Brain pericyte (primary cell): ENCODE data around the gene KIZ.

Source experiments
- DNase-seq: peaks from one replicate; pipeline ENCODE4 v3.0.0-alpha.2; 2012; ENCODE audit warnings: low read depth, low spot score

The KIZ gene

DNA sequence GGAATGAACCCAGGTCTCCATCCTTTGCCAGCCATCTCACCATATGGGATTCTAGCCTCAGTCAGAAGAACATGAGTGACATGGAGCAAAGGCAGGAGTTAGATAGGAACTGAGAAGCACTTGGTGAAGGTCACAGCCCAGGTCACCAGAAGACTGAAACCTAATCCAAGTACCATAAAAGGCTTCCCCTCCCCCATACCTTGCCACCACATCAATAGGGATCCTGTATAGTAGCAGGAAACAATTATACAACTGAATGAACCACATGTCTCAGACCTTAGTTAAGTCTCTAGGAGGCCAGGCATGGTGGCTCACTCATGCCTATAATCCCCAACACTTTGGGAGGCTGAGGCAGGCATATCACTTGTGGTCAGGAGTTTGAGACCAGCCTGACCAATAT is 49.6 kb downstream of the KIZ start:
- DNase-seq = no peak

GRCh38 chr20:21177767-21178166 is 51.9 kb downstream of the KIZ start:
- DNase-seq = no peak

DNA sequence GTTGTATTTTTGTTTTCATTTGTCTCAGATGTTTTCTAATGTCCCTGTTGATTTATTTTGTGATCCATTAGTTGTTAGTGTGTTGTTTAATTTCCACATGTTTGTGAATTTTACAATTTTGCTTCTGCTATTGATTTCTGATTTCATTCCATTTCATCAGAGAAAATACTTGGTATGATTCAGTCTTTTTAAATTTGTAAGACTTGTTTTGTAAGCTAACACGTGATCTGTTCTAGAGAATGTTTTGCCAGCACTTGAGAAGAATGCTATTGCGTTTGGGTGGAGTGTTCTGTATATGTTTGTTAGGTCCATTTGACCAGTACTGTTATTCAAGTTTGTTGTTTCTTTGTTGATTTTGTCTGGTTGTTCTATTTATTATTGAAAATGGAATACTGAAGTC is 53.9 kb downstream of the KIZ start:
- no peak for DNase-seq

DNA sequence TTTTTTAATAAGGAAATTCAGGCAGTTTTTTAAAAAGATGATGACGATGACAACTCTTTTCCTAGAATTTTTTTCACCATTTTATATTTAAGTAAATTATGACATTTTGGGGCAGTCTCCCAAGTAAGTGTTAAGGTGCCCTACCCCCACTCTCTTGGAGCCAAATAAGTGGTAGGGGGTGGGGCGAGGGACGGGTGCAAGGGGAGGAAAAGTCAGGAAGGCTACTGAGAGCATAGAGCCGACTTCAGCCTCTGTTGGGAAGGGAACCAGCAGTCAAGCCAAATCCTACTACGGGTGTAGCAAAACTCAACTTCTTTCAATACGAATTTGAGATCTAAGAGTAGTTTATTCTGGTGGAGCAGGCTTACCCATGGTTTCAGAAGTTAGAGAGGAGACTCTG is 54.4 kb downstream of the KIZ start:
- DNase-seq = no peak

DNA sequence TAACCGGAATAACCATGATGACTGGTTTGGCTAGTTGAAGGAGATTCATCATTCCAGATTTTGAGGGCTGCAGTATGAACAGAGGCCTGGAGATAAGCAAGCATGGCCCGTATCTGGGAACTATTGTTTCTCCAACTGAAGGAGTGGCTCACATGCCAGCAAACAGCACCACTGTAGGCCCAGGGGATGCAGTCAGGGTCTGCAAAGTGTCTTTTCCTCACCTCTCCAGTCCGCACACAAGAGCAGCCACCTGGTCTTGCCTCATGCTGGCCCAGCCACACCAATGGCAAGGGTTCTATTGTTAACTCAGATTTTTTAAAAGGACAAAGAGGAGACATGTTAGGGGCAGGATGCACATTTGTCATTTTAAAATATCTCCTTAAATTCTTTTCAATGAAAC is 55.1 kb downstream of the KIZ start:
- no peak for DNase-seq

DNA sequence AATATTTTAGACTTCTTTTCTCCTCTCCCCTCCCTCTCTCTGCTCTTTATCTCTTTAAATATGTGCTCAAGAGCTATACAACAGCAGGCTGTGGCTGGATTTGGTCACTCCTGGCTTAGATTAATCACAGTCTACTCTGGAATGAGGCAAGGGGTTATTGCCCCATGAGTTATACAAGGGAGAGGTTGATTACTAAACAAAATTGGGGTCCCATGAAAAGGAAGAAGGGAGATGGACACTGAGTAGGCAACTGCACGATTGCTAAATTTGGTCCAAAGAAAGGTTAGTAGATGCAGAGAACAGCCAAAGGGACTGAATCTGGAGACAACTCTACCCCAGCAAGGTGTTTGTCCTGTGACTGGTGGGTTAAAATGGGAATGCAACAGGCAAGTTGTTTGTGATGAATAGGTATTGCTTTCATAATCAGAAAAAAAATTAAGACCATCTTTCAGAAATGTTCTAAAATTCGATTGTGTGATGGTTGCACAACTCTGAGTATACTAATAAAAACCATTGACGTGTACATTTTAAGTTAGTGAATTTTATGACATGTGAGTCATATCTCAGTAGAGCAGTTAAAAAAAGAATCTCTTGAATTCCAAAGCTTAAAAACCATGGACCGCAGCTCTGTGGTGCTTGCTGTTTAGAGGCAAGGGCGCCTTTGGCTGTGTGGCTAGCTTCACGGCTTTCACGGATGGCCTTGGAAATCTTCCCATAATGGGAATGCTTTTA is 57.1 kb downstream of the KIZ start:
- DNase-seq = no peak

DNA sequence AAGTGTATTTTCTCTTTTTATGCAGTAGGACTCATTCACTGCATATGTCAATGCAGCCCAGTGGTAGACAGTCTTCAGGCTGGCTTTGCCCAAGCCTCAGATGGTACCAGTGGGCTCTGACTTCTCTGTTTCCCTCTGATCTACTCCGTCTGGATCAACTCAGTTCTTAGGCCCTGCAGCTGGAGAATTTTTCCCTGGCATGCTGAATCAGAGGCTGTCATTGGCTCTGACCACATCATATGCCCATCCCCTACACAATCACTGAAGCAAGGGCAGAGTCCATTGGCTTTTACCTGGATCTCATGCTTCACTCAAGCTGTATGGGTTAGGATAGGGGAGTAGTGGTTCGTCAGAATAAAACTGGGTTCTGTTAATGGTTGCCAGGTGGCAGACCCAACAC is 57.8 kb downstream of the KIZ start:
- DNase-seq = no peak

DNA sequence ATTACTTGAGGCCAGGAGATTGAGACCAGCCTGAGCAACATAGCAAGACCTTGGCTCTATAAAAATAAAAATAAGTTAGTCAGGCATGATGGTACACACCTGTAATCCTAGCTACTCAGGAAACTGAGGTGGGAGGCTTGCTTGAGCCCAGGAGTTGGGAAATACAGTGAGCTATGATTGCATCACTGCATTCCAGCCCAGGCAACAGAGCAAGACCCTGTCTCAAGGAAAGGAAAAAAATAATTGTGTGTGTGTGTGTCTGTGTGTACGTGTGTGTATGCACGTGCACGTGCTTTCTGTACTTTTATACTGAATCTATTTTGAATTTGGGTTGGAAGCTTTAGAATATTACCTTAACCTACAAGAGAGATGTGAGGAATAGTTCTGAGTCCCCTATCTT is 58.9 kb downstream of the KIZ start:
- DNase-seq = no peak

DNA sequence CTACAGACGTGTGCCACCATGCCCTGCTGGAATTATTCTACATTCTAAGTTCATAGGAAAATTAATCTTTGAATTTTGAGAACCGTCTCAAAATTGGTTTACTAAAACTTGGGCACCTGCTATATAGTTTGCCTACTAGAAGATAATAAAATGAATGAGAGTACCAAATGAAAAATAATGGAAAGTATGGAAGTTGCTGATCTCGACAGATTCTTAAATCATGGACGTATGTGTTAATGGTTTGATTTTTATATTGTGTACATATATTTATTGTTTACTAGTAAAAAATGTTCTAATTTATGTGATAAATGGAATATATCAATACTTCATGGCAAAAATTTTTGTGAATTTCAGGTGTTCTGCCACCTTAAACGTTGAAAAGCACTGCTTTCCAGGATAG is 60.0 kb downstream of the KIZ start:
- DNase-seq = no peak

- no peak for DNase-seq
Measured at GRCh38 chr20:21189761-21190523, 64.1 kb downstream of the KIZ start.

GRCh38 chr20:21190869-21191268 is 65.0 kb downstream of the KIZ start:
- DNase-seq = no peak

DNA sequence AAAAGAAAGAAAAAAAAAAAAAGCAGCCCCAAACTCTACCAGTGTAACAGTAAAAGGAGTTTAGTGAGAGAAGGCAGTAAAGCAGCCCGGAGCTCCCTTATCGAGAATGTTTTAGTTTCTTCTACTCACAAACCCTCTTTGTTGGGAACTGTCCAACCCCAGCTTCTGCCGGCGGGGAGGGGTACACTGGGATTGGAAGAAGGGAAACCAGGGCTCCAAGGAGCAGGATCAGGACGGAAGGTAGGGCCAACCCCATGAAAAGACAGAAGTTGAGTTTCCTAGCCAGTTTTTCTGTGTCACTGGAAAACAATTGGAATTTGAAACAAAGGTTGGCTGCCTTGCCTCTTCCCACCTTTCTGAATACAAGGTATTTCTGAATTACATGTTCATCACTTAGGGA is 66.0 kb downstream of the KIZ start:
- DNase-seq = no peak

GRCh38 chr20:21202259-21202658 is 76.4 kb downstream of the KIZ start:
- no peak for DNase-seq

GRCh38 chr20:21203088-21203656 is 77.3 kb downstream of the KIZ start:
- DNase-seq = no peak

- DNase-seq = no peak
Measured at GRCh38 chr20:21206584-21206983, 80.7 kb downstream of the KIZ start.

DNA sequence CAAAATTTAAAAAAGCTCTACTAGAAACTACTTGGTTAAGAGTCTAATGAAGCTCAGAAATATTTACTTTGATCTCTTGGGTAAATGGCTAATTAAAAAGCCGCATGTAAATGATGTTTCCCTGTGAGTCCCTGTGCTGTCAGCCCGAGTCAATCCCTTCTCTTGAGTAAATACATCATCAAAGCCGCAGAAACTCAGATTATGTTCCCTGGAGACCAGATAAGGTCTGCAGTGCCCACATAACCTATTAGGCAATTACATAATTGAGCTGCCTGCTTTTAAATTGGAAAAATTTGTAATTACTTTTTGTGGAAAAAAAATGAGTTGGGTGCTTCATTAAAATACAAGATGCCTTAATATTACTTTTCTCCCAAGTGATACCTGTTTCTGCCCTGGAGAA is 83.1 kb downstream of the KIZ start:
- no peak for DNase-seq

GRCh38 chr20:21209668-21210067 is 83.8 kb downstream of the KIZ start:
- DNase-seq = no peak

DNA sequence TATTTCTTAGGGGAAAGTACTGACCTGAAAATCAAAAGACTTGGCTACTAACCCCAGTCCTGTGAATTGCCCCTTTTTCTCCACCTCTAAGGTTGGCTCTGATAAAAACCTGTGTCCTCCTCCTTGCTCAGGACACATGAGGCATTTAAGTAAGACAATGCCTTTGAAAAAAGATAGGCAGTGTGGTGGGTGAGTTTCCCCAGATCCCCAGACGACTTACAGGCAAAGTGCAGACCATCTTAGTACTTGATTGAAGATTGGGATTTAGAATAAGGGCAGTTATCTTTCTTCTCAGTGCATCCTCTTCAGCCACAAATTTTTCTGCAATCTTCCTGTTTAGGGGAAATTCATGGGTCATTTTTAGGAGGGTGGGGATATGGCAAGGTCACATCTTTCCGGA is 87.8 kb downstream of the KIZ start:
- no peak for DNase-seq

GRCh38 chr20:21214431-21214830 is 88.5 kb downstream of the KIZ start:
- DNase-seq = no peak

- DNase-seq = no peak
Measured at GRCh38 chr20:21219686-21220085, 93.8 kb downstream of the KIZ start.

DNA sequence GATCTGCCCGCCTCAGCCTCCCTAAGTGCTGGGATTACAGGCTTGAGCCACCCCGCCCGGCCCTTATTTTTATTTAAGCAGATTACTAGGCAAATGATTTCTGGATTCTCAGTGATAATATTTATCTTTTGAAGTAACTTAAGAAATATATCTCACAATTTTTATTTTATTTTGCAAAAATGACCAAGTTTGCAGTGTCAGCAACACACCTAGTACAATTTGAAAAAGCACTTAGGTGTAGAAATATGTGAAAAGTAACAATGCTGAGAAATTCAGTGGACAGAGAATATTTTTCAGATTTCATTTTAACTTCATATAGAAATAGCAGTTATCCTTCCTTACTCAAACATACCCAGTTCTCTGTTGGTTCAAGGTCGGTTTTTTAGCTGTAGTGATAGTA is 98.3 kb downstream of the KIZ start:
- no peak for DNase-seq

DNA sequence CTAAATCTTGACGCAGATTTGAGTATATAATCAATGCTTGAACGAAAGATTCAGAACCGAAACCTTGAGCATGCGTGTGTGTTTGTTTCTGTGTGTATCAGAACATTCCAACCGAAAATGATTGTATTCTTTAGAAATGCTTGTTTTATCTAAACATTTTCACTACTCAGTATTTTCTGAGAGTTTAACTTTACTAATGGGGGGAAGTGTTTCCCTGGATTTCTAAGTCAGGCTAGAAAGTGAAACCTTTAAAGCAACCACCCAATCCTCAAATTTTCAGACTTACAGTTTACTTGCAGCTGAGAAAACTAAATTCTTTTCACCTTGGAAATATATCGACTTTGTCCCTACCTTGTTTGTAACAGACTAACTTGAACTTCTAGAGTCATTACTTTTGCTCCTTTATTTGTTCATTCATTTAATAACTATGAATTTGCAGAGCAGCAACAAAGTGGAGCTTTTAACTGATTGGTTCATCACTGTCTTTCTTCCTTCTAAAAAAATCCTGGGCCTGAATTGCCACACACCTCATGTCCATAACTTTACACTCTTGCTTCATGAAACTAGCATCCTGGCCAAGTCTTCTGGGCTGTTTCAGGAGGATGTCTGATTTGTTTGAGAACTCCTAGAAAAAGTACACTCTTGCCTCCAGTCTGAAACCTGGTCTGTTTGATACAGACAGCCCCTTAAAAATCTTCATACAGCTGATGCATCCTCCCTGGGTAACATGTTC is 99.5 kb downstream of the KIZ start:
- no peak for DNase-seq
